T-helper 17 cell (primary cell): ENCODE measurements around the gene GGCT. TPM values are rescaled to one million over a fixed set of nuclear protein-coding genes. Genes with fewer than 3 reads are reported as not detected.
"Not testable (repeated sequence)": the region's sequence is repeated elsewhere in the genome, so short reads cannot be mapped to it uniquely, and the experiment has no call there.

Experiments used
- ATAC-seq: fragments of 150-1000 bp; cut with Tn5 transposase; 2 replicates; pipeline ENCODE4 v1.10.0; 2021; ENCODE audit warnings: mild to moderate bottlenecking, moderate library complexity
- DNase-seq, 3 donors: peaks; one replicate each; pipeline versions ENCODE4 v3.0.0 to v3.0.0-alpha.2; 2020 to 2021
- H3K9me3 ChIP-seq: one replicate; pipeline ENCODE4 v1.7.0; 2013; ENCODE audit warnings: low read length, mild to moderate bottlenecking; ENCODE audit not compliant: control insufficient read depth, poor library complexity, severe bottlenecking
- H3K27ac Mint-ChIP-seq: one replicate; pipeline ENCODE4 v1.8.0; 2022; ENCODE audit warnings: mild to moderate bottlenecking, moderate library complexity, mixed read lengths
- H3K27me3 Mint-ChIP-seq: one replicate; pipeline ENCODE4 v1.8.0; 2022; ENCODE audit warnings: mixed read lengths
- H3K36me3 Mint-ChIP-seq: one replicate; pipeline ENCODE4 v1.8.0; 2022; ENCODE audit warnings: low read depth, mixed read lengths
- H3K4me1 Mint-ChIP-seq: one replicate; pipeline ENCODE4 v1.8.0; 2022; ENCODE audit warnings: mild to moderate bottlenecking, mixed read lengths
- H3K4me3 Mint-ChIP-seq: one replicate; pipeline ENCODE4 v1.8.0; 2022; ENCODE audit warnings: mild to moderate bottlenecking, moderate library complexity, mixed read lengths
- total RNA-seq, 4 donors: library from RNA in 2 of 4; stranded (reverse) in 2 of 4; gene quantifications; one replicate each; pipeline ENCODE4 v1.2.3 and lab custom pipeline; 2022 to 2026

GGCT gene
- total RNA-seq (1 to 10 TPM; 8.4 to 9.6 TPM), total RNA-seq (lab: John Stamatoyannopoulos, UW) (4.0 to 8.1 reads per million in 2 donors)

DNA sequence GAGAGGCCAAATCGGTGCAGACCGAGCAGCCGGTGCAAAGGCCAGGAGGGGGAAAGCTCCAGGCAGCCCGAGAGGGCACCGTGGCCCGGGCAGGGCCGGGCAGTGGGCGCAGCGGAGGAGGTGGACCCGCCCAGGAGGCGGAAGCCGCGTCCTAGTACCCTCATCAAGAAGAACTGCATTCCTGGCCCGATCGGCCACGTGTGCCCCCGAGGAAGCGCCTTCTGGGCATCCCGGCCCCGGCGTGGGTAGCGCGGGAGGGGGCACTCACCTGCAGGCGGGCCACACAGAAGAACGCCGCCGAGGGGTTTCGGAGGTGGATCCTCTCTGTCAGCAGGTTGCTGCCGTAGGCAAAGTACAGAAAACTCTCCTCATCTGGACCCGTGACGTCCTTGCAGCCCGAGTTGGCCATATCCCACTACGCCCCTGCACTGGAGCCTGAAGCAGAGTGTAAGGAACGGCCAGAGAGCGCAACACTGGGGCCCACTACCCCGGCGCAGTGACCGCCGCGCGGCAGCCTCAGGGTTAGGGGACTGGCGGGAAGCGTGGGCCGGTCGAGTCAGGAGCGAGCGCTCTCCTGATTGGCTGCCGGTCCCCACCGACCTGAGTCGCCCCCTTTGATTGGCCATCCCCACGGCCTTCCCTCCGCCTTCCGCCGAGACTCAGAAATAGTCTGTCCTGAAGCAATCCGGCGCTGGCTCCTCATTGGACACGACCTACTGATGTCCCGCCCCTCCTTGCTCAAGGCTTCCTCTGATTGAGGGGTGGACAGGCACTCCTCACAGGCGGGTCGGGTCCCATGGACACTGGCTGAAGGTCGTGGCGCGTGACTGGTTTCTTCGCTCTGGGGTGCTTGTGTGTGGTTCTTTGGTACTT is at the start of gene GGCT:
Gene GGCT (minus strand): TSS at position 529 of the 873 bp plus-strand sequence. CDS start 120 bp downstream, at position 409.
- peaks cover 24% of the 10 kb centered on the region for H3K4me1 Mint-ChIP-seq

GRCh38 chr7:30553546-30553945 is 48.9 kb upstream of the GGCT start:
- Mint-ChIP-seq H3K27me3 (no peaks in the 10 kb centered on the region), H3K36me3 (peaks cover 2% of the 10 kb centered on the region), H3K4me3 (no peak overlapping the region), H3K4me1 (peaks cover 3% of the 10 kb centered on the region), H3K27ac (no peak overlapping the region)
- no peaks in the 10 kb centered on the region for H3K9me3 ChIP-seq
- ATAC-seq (no peak), DNase-seq (no peak)

More for the DNA sequence above, at the start of gene GGCT:
- ATAC-seq (peak; percentile 99), DNase-seq (peak; percentile 89 to 94 (median 93))
- Mint-ChIP-seq H3K4me3 (peak within 1 kb of the TSS; percentile 97), H3K27ac (peak within 1 kb of the TSS; percentile 92), H3K36me3 (peaks cover 3% of the 10 kb centered on the region), H3K27me3 (no peaks in the 10 kb centered on the region)
- no peaks in the 10 kb centered on the region for H3K9me3 ChIP-seq

GRCh38 chr7:30553141-30553540 is 48.5 kb upstream of the GGCT start:
- H3K27me3 Mint-ChIP-seq, result no peaks in the 10 kb centered on the region
- peaks cover 2% of the 10 kb centered on the region for H3K36me3 Mint-ChIP-seq
- H3K4me3 Mint-ChIP-seq, result no peak overlapping the region
- ATAC-seq, result no peak
- peaks cover 3% of the 10 kb centered on the region for H3K4me1 Mint-ChIP-seq
- H3K27ac Mint-ChIP-seq, result no peak overlapping the region
- no peaks in the 10 kb centered on the region for H3K9me3 ChIP-seq
- DNase-seq, result no peak

- Mint-ChIP-seq H3K4me3 (no peak overlapping the region), H3K36me3 (peaks cover 2% of the 10 kb centered on the region), H3K4me1 (peaks cover 3% of the 10 kb centered on the region), H3K27ac (no peak overlapping the region), H3K27me3 (no peaks in the 10 kb centered on the region)
- no peaks in the 10 kb centered on the region for H3K9me3 ChIP-seq
- DNase-seq, result no peak
- no peak for ATAC-seq
Measured at GRCh38 chr7:30552330-30552729, 47.7 kb upstream of the GGCT start.

- Mint-ChIP-seq H3K4me1 (peaks cover 3% of the 10 kb centered on the region), H3K4me3 (no peak overlapping the region), H3K27ac (no peak overlapping the region), H3K27me3 (no peaks in the 10 kb centered on the region), H3K36me3 (peaks cover 2% of the 10 kb centered on the region)
- ATAC-seq (no peak), DNase-seq (no peak)
- no peaks in the 10 kb centered on the region for H3K9me3 ChIP-seq
Measured at GRCh38 chr7:30549931-30550493, 45.4 kb upstream of the GGCT start.

DNA sequence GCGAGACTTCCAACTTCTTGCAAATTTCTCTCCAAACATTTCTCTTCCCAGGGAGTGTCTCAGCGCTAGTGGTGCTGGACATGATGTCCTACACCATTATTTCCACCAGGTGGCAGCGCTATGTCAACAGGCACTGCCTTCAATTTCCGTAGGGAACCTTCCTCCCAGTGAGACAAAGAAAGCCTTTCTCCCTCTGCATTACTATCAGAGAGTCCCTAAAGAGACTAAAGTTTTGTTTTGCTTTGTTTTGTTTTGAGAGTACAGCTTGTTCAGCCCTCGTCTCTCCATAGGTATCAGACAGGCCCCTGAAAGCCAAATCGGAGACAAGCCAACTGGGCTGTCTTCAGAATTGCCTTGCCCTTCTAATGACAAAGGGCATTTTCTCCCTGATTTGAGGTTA is 44.2 kb upstream of the GGCT start:
- H3K4me1 Mint-ChIP-seq, result peaks cover 6% of the 10 kb centered on the region
- H3K4me3 Mint-ChIP-seq, result no peak overlapping the region
- H3K9me3 ChIP-seq, result no peaks in the 10 kb centered on the region
- H3K27ac Mint-ChIP-seq, result no peak overlapping the region
- peak in 1 of 3 donors; percentile 10 for DNase-seq
- peak; percentile 64 for ATAC-seq
- H3K27me3 Mint-ChIP-seq, result no peaks in the 10 kb centered on the region
- H3K36me3 Mint-ChIP-seq, result peaks cover 2% of the 10 kb centered on the region

DNA sequence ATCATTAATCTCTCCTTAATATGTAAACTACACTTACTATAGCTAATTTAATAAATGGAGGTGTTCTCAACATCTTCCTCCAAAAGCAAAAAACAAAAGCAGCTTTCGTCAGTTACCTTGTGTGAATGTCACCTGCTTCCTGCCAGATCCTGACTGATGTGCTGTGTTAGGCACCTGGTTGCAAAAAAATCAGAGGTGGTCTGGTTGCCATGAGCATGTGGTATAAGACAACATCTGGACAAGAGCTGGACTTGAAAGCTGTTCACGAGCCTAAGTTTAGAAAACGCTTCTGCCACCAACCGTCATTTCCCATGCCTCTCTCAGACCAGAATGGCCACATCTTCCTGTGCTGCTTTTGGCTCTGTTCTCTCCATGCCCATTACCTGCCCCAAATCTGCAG is 42.0 kb upstream of the GGCT start:
- Mint-ChIP-seq H3K36me3 (no peaks in the 10 kb centered on the region), H3K4me3 (no peak overlapping the region), H3K4me1 (peaks cover 6% of the 10 kb centered on the region), H3K27ac (no peak overlapping the region), H3K27me3 (no peaks in the 10 kb centered on the region)
- no peaks in the 10 kb centered on the region for H3K9me3 ChIP-seq
- no peak for DNase-seq
- no peak for ATAC-seq

DNA sequence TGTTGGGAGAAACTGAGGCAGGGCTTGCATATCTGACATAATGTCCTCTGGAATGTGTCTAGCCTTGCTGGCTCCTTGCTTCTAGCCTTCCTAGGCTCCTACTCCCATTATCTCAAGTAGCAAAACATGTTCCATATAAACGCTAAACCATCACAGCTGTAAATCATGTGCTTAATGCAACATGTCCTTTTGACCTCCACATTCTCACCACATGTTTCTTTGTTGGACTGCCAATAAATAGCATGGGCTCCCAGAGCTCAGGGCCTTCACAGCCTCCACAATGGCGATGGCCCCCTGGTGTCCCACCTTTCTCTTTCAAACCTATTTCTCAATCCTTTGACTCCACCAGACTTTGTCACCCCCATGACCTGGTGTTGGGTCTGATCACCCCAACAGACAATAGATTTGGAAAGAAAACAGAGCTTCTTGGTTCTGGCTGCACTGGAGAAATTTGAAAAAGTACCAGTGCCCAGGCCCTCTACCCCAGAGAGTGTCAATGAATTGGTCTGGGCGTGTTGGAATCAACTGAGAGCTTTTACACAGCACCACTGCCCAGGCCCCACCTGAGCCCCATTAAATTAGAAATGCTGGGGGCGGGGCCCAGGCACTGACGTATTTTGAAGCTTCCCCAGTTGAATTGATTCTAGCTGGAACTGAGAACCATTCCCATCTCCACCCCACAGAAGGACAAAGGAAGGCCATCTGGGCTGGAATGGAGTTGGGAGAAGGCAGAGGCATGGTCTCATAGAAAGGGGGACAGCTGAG is 41.3 kb upstream of the GGCT start:
- no peak overlapping the region for H3K4me3 Mint-ChIP-seq
- peaks cover 6% of the 10 kb centered on the region for H3K4me1 Mint-ChIP-seq
- no peaks in the 10 kb centered on the region for H3K9me3 ChIP-seq
- DNase-seq (no peak), ATAC-seq (no peak)
- H3K27me3 Mint-ChIP-seq, result no peaks in the 10 kb centered on the region
- no peaks in the 10 kb centered on the region for H3K36me3 Mint-ChIP-seq
- H3K27ac Mint-ChIP-seq, result no peak overlapping the region

DNA sequence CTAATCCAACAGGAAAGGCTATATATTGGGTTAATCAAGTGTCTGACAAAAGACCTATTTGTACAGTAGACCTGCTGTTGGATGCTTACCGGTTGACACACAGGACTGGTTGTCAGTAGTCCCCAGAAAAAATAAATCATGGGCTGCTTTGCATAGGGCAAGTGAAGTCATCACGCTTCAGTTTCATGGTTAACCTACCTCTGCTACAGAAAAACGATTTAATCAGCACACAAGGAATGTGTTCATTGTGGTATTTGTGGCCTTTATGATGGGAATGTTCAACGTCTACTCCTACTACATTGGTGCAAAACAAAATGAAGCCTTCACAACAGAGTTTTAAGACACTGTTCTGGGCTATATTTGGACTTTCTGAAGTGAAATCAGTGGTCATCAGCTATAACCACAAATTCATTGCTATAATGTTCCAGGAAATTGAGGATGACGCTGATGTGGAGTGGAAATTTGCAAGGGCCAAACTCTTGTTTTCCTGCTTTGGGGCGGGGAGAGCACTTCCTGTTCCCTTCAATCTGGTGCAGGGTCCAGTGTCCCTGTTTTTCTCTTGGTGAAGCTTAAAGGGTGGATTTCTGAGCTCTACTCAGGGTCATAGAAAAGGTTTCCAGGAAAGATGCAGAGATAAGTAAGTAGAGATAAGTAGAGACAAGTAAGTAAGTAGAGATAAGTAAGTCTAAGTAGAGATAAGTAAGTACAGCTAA is 39.3 kb upstream of the GGCT start:
- no peak overlapping the region for H3K27ac Mint-ChIP-seq
- H3K4me3 Mint-ChIP-seq, result no peak overlapping the region
- H3K36me3 Mint-ChIP-seq, result peaks cover 4% of the 10 kb centered on the region
- DNase-seq (no peak), ATAC-seq (no peak)
- no peaks in the 10 kb centered on the region for H3K9me3 ChIP-seq
- H3K27me3 Mint-ChIP-seq, result no peaks in the 10 kb centered on the region
- peaks cover 10% of the 10 kb centered on the region for H3K4me1 Mint-ChIP-seq

DNA sequence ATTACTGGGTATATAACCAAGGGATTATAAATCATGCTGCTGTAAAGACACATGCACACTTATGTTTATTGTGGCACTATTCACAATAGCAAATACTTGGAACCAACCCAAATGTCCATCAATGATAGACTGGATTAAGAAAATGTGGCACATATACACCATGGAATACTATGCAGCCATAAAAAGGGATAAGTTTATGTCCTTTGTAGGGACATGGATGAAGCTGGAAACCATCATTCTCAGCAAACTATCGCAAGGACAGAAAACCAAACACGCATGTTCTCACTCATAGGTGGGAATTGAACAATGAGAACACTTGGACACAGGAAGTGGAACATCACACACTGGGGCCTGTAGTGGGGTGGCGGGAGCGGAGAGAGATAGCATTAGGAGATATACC is 38.5 kb upstream of the GGCT start:
- not testable (repeated sequence) for H3K9me3 ChIP-seq, DNase-seq, H3K36me3 Mint-ChIP-seq, ATAC-seq, H3K27ac Mint-ChIP-seq, H3K4me3 Mint-ChIP-seq, H3K27me3 Mint-ChIP-seq
- H3K4me1 Mint-ChIP-seq, result peaks cover 12% of the 10 kb centered on the region

DNA sequence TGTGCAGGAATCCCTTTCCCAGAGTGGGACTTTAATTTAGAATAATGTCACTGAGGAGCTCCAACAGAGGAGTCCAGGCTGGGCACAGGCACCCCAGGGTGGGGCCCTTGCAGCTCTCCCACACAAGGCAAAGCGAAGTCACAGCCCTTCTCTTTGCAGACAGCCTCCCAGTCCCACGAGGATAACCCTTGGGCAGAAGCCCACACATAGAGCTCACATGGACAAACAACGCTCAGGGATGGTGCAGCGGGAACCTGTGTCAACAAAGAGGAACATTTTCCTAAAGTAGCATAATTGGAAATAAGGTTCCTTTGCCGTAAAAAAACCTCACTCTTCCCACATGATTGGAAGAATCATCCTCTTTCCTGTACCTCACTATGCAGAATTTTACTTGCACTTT is 29.3 kb upstream of the GGCT start:
- ATAC-seq, result no peak
- peak overlapping the region; percentile 47 for H3K27ac Mint-ChIP-seq
- no peak for DNase-seq
- H3K9me3 ChIP-seq, result no peaks in the 10 kb centered on the region
- no peak overlapping the region for H3K4me3 Mint-ChIP-seq
- H3K4me1 Mint-ChIP-seq, result peaks cover 2% of the 10 kb centered on the region
- no peaks in the 10 kb centered on the region for H3K27me3 Mint-ChIP-seq
- peaks cover 12% of the 10 kb centered on the region for H3K36me3 Mint-ChIP-seq

- Mint-ChIP-seq H3K27me3 (no peaks in the 10 kb centered on the region), H3K36me3 (peaks cover 6% of the 10 kb centered on the region), H3K4me1 (no peaks in the 10 kb centered on the region), H3K27ac (no peak overlapping the region), H3K4me3 (no peak overlapping the region)
- no peak for DNase-seq
- ATAC-seq, result no peak
- no peaks in the 10 kb centered on the region for H3K9me3 ChIP-seq
Measured at GRCh38 chr7:30531286-30531685, 26.7 kb upstream of the GGCT start.

DNA sequence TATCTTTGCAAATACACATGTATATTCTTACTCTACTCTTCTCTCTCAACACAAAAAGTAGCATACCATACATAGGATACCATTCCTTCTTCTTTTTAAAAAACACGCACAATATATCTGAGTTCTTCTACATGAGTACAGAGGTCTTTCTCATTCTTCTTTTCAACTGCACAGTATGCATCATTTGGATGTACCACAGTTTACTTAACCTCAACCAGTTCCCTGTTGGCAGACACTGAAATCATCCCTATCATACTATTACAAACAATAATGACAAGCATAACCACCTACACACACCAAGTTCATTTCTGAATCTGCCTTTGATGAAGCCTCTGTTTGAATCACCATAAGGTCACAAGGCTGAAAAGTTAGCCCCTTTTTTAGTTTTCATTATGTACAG is 25.7 kb upstream of the GGCT start:
- no peak for ATAC-seq
- Mint-ChIP-seq H3K27ac (no peak overlapping the region), H3K4me3 (no peak overlapping the region), H3K36me3 (peaks cover 6% of the 10 kb centered on the region), H3K4me1 (no peaks in the 10 kb centered on the region), H3K27me3 (no peaks in the 10 kb centered on the region)
- DNase-seq, result no peak
- no peaks in the 10 kb centered on the region for H3K9me3 ChIP-seq
